Measurements from ENCODE around the gene PEX14.
"Not testable (repeated sequence)": the region's sequence is repeated elsewhere in the genome, so short reads cannot be mapped to it uniquely, and the experiment has no call there.

Gene PEX14

GRCh38 chr1:10456048-10456447, 18.7 kb upstream of the PEX14 start:
- Histone ChIP-seq H4K20me1 (ENCODE audit: insufficient read depth, low read length) (no peaks in the 10 kb centered on the region), H3K27me3 (ENCODE audit: low read depth, low read length) (no peaks in the 10 kb centered on the region), H3K9me3 (ENCODE audit: insufficient read depth, low read length) (no peaks in the 10 kb centered on the region), H2AFZ (ENCODE audit: low read depth, low read length) (no peak overlapping the region), H3K79me2 (ENCODE audit: low read length) (no peaks in the 10 kb centered on the region), H3K4me3 (ENCODE audit: low read length) (no peak overlapping the region), H3K4me1 (ENCODE audit: low read length) (no peaks in the 10 kb centered on the region), H3K27ac (ENCODE audit: low read length) (no peak overlapping the region), H3K4me2 (ENCODE audit: low read length) (no peak overlapping the region), H3K9ac (ENCODE audit: low read length) (no peak overlapping the region), H3K36me3 (replicated peaks; ENCODE audit: low read depth, low read length) (no peaks in the 10 kb centered on the region)
- TF ChIP-seq CTCF (IDR thresholded peaks at IDR 0.05; ENCODE audit: low read depth, low read length): no peak
- TF ChIP-seq EZH2phosphoT487 (IDR thresholded peaks at IDR 0.05; ENCODE audit: low read depth): no peak

GRCh38 chr1:10456661-10457060, 18.1 kb upstream of the PEX14 start:
- no peak overlapping the region for H3K4me3 ChIP-seq (ENCODE audit: low read length)

GRCh38 chr1:10457462-10457861, 17.3 kb upstream of the PEX14 start:
- not testable (repeated sequence) for H3K4me2 ChIP-seq (ENCODE audit: low read length); H4K20me1 ChIP-seq (ENCODE audit: insufficient read depth, low read length); H3K79me2 ChIP-seq (ENCODE audit: low read length); H2AFZ ChIP-seq (ENCODE audit: low read depth, low read length); H3K36me3 ChIP-seq (replicated peaks; ENCODE audit: low read depth, low read length); H3K27me3 ChIP-seq (ENCODE audit: low read depth, low read length); H3K4me3 ChIP-seq (ENCODE audit: low read length); H3K4me1 ChIP-seq (ENCODE audit: low read length); H3K27ac ChIP-seq (ENCODE audit: low read length); H3K9me3 ChIP-seq (ENCODE audit: insufficient read depth, low read length); H3K9ac ChIP-seq (ENCODE audit: low read length)

More at GRCh38 chr1:10456661-10457060, 18.1 kb upstream of the PEX14 start:
- Histone ChIP-seq H3K9me3 (ENCODE audit: insufficient read depth, low read length) (no peaks in the 10 kb centered on the region), H3K27ac (ENCODE audit: low read length) (no peak overlapping the region), H3K36me3 (replicated peaks; ENCODE audit: low read depth, low read length) (no peaks in the 10 kb centered on the region), H3K4me2 (ENCODE audit: low read length) (no peak overlapping the region), H3K4me1 (ENCODE audit: low read length) (no peaks in the 10 kb centered on the region), H3K79me2 (ENCODE audit: low read length) (no peaks in the 10 kb centered on the region), H3K9ac (ENCODE audit: low read length) (no peak overlapping the region), H2AFZ (ENCODE audit: low read depth, low read length) (no peak overlapping the region), H4K20me1 (ENCODE audit: insufficient read depth, low read length) (no peaks in the 10 kb centered on the region), H3K27me3 (ENCODE audit: low read depth, low read length) (no peaks in the 10 kb centered on the region)
- TF ChIP-seq CTCF (IDR thresholded peaks at IDR 0.05; ENCODE audit: low read depth, low read length) (no peak), EZH2phosphoT487 (IDR thresholded peaks at IDR 0.05; ENCODE audit: low read depth) (no peak)

GRCh38 chr1:10457875-10458274, 16.9 kb upstream of the PEX14 start:
- H3K27me3 ChIP-seq (ENCODE audit: low read depth, low read length): no peaks in the 10 kb centered on the region
- H3K36me3 ChIP-seq (replicated peaks; ENCODE audit: low read depth, low read length): no peaks in the 10 kb centered on the region
- no peak overlapping the region for H2AFZ ChIP-seq (ENCODE audit: low read depth, low read length)
- H3K79me2 ChIP-seq (ENCODE audit: low read length): no peaks in the 10 kb centered on the region
- no peaks in the 10 kb centered on the region for H3K4me1 ChIP-seq (ENCODE audit: low read length)
- no peak overlapping the region for H3K27ac ChIP-seq (ENCODE audit: low read length)
- no peak overlapping the region for H3K4me2 ChIP-seq (ENCODE audit: low read length)
- H3K9ac ChIP-seq (ENCODE audit: low read length): no peak overlapping the region
- H3K9me3 ChIP-seq (ENCODE audit: insufficient read depth, low read length): no peaks in the 10 kb centered on the region
- no peaks in the 10 kb centered on the region for H4K20me1 ChIP-seq (ENCODE audit: insufficient read depth, low read length)
- H3K4me3 ChIP-seq (ENCODE audit: low read length): no peak overlapping the region
- no peak for TF ChIP-seq CTCF (IDR thresholded peaks at IDR 0.05; ENCODE audit: low read depth, low read length)
- TF ChIP-seq EZH2phosphoT487 (IDR thresholded peaks at IDR 0.05; ENCODE audit: low read depth): no peak

- TF ChIP-seq CTCF (IDR thresholded peaks at IDR 0.05; ENCODE audit: low read depth, low read length): no peak
- TF ChIP-seq EZH2phosphoT487 (IDR thresholded peaks at IDR 0.05; ENCODE audit: low read depth): no peak
- H3K36me3 ChIP-seq (replicated peaks; ENCODE audit: low read depth, low read length): no peaks in the 10 kb centered on the region
- no peaks in the 10 kb centered on the region for H3K4me1 ChIP-seq (ENCODE audit: low read length)
- H3K9me3 ChIP-seq (ENCODE audit: insufficient read depth, low read length): no peaks in the 10 kb centered on the region
- no peak overlapping the region for H3K4me2 ChIP-seq (ENCODE audit: low read length)
- no peak overlapping the region for H3K27ac ChIP-seq (ENCODE audit: low read length)
- H3K4me3 ChIP-seq (ENCODE audit: low read length): no peak overlapping the region
- no peak overlapping the region for H3K9ac ChIP-seq (ENCODE audit: low read length)
- no peaks in the 10 kb centered on the region for H3K27me3 ChIP-seq (ENCODE audit: low read depth, low read length)
- no peak overlapping the region for H2AFZ ChIP-seq (ENCODE audit: low read depth, low read length)
- no peaks in the 10 kb centered on the region for H4K20me1 ChIP-seq (ENCODE audit: insufficient read depth, low read length)
- H3K79me2 ChIP-seq (ENCODE audit: low read length): no peaks in the 10 kb centered on the region
Measured at GRCh38 chr1:10459184-10459583, 15.6 kb upstream of the PEX14 start.

All from OCI-LY3 (cell line).